Neural progenitor cell (in vitro differentiated cells): ENCODE measurements around the gene RNF186.

Source experiments
- CTCF ChIP-seq: fragments of 200-600 bp; sonication (generic); IDR thresholded peaks from 2 replicates; pipeline ENCODE4 v1.5.1; 2017; ENCODE audit warnings: antibody characterized with exemption, mild to moderate bottlenecking
- EZH2phosphoT487 ChIP-seq: fragments of 200-600 bp; sonication (generic); IDR thresholded peaks from 2 replicates; pipeline ENCODE4 v1.6.1; 2017; ENCODE audit warnings: antibody characterized with exemption

- TF ChIP-seq CTCF (no peak), EZH2phosphoT487 (no peak)
These were observed 29.4 kb downstream of the RNF186 start for GRCh38 chr1:19785660-19786059.
